SK-N-SH treated with all-trans-retinoic acid at 6 μM for 48 hours (cell line): Measurements from ENCODE around the gene TSC22D1.

ENCODE experiments used
- ISL1 ChIP-seq: fragments of 250-450 bp; sonication (Bioruptor Pico); IDR thresholded peaks from 2 replicates; pipeline ENCODE4 v2.1.2; 2022; ENCODE audit warnings: mild to moderate bottlenecking, moderate library complexity
- RARB ChIP-seq: fragments of 250-450 bp; sonication (Bioruptor Pico); IDR thresholded peaks from 2 replicates; pipeline ENCODE4 v1.8.0; 2021; ENCODE audit warnings: mild to moderate bottlenecking, moderate library complexity
- TCF4 ChIP-seq: fragments of 250-450 bp; sonication (Bioruptor Pico); IDR thresholded peaks from 2 replicates; pipeline ENCODE4 v1.8.0; 2021; ENCODE audit warnings: mild to moderate bottlenecking, moderate library complexity, borderline replicate concordance
- ZFP3 ChIP-seq: fragments of 250-450 bp; sonication (Bioruptor Pico); IDR thresholded peaks from 2 replicates; pipeline ENCODE4 v1.5.0; 2020; ENCODE audit warnings: mild to moderate bottlenecking, moderate library complexity
- ZFP30 ChIP-seq: fragments of 450-650 bp; formaldehyde crosslinking; IDR thresholded peaks from 2 replicates; pipeline ENCODE4 v1.5.0; 2022; ENCODE audit warnings: mild to moderate bottlenecking, moderate library complexity

GRCh38 chr13:44537248-44537647, 38.9 kb downstream of the TSC22D1 start:
- TF ChIP-seq ISL1 (CRISPR knock-in tag) (no peak), TCF4 (no peak), ZFP30 (CRISPR knock-in tag) (no peak), RARB (no peak), ZFP3 (CRISPR knock-in tag) (no peak)
